Measurements from ENCODE around the gene ARID1B.

Gene ARID1B

GRCh38 chr6:157246771-157247484 is 469.8 kb downstream of the ARID1B start:
- TF ChIP-seq CTCF (IDR thresholded peaks at IDR 0.05; ENCODE audit: control extremely low read depth, extremely low read depth, low read depth, missing control alignments) = no peak
- no peak for DNase-seq (ENCODE audit: extremely low spot score)
- ChIA-PET CTCF (no interaction called here), POLR2A (no interaction called here)

- TF ChIP-seq CTCF (IDR thresholded peaks at IDR 0.05; ENCODE audit: control extremely low read depth, extremely low read depth, low read depth, missing control alignments) = no peak
- no peak for DNase-seq (ENCODE audit: extremely low spot score)
- ChIA-PET POLR2A (no interaction called here), CTCF (no interaction called here)
These were observed 471.1 kb downstream of the ARID1B start for GRCh38 chr6:157248264-157248663.

- no peak for DNase-seq (ENCODE audit: extremely low spot score)
- ChIA-PET CTCF (no interaction called here), POLR2A (no interaction called here)
These were observed 472.6 kb downstream of the ARID1B start for GRCh38 chr6:157249826-157250225.

GRCh38 chr6:157251586-157252247 is 474.5 kb downstream of the ARID1B start:
- no peak for DNase-seq (ENCODE audit: extremely low spot score)
- no peak for TF ChIP-seq CTCF (IDR thresholded peaks at IDR 0.05; ENCODE audit: control extremely low read depth, extremely low read depth, low read depth, missing control alignments)
- CTCF ChIA-PET = interaction anchor here (1.3 kb wide), 1 partner anchor 16 kb away, joined by 3 read pairs; no protein-coding TSS in a partner anchor
- POLR2A ChIA-PET = no interaction called here

More at GRCh38 chr6:157249826-157250225, 472.6 kb downstream of the ARID1B start:
- TF ChIP-seq CTCF (IDR thresholded peaks at IDR 0.05; ENCODE audit: control extremely low read depth, extremely low read depth, low read depth, missing control alignments) = no peak

- no peak for DNase-seq (ENCODE audit: extremely low spot score)
- ChIA-PET POLR2A (no interaction called here), CTCF (interaction anchor here (0.7 to 1.3 kb wide), 2 partner anchors 12 to 17 kb away, joined by 3 read pairs; no protein-coding TSS in a partner anchor)
- TF ChIP-seq CTCF (IDR thresholded peaks at IDR 0.05; ENCODE audit: control extremely low read depth, extremely low read depth, low read depth, missing control alignments) = no peak
These were observed 475.8 kb downstream of the ARID1B start for GRCh38 chr6:157253017-157253416.

- ChIA-PET POLR2A (no interaction called here), CTCF (interaction anchor here (0.7 to 0.8 kb wide), 2 partner anchors 10 to 11 kb away, joined by 3 read pairs; no protein-coding TSS in a partner anchor)
- no peak for DNase-seq (ENCODE audit: extremely low spot score)
- TF ChIP-seq CTCF (IDR thresholded peaks at IDR 0.05; ENCODE audit: control extremely low read depth, extremely low read depth, low read depth, missing control alignments) = no peak
These were observed 476.5 kb downstream of the ARID1B start for GRCh38 chr6:157253699-157254098.

All from GM10248 (cell line).